ENCODE results near the gene BLOC1S6. TPM values are rescaled to one million over a fixed set of nuclear protein-coding genes. Genes with fewer than 3 reads are reported as not detected.
A peak's percentile ranks its signal among the peaks of the same experiment; 100 is the strongest.

BLOC1S6 gene
- total and polyA plus RNA-seq, 3 experiments from 2014 or later: 50.0 to 56.7 (median 50.9) TPM

DNA sequence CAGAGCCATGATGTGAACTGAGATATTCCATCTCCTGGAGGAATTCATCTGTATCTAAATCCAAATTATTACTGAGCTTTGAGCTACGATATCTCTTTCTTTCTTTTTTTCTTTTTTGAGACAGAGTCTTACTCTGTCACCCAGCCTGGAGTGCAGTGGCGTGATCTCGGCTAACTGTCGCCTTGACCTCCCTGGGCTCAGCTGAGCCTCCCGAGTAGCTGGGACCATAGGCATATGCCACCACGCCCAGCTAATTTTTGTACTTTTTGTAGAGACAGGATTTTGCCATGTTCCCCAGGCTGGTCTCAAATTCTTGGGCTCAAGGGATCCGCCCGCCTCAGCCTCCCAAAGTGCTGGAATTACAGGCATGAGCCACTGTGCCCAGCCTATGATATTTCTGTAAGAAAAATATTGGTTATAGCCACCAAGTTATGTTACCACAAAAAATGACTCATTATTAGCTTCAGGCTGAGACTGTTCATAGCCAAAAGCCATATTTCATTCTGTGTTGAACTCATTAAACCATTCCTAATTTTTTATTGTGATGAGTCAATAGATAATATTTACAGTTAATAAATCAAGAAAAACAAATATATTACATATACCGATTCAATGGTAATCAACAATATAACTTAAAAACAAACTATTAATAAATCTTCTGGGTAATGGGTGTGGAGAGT, 37.5 kb upstream of the BLOC1S6 start:
- no peaks in the 10 kb centered on the region for H3K9me3 ChIP-seq (ENCODE audit: low read length)
- no peaks in the 10 kb centered on the region for H3K4me1 Mint-ChIP-seq
- no peak overlapping the region for H3K4me3 ChIP-seq (ENCODE audit: low read length)
- H3K27me3 ChIP-seq (ENCODE audit: insufficient read depth, low read length, poor library complexity, severe bottlenecking): no peaks in the 10 kb centered on the region
- H3K27ac ChIP-seq (ENCODE audit: low read depth, low read length): no peak overlapping the region
- no peak overlapping the region for H3K4me3 Mint-ChIP-seq
- peak overlapping the region in 1 of 8 donors; percentile 26 for H3K27ac Mint-ChIP-seq
- H3K27me3 Mint-ChIP-seq: peaks cover 5 to 44% of the 10 kb centered on the region in 2 donors
- no peaks in the 10 kb centered on the region for H3K9me3 Mint-ChIP-seq
- no peaks in the 10 kb centered on the region for H3K36me3 ChIP-seq (ENCODE audit: insufficient read depth, low read length)
- ChIA-PET CTCF (no interaction called here), POLR2A (no interaction called here)
- DNase-seq: no peak
- no peaks in the 10 kb centered on the region for H3K36me3 Mint-ChIP-seq
- no peaks in the 10 kb centered on the region for H3K4me1 ChIP-seq (ENCODE audit: insufficient read depth, low read length)

DNA sequence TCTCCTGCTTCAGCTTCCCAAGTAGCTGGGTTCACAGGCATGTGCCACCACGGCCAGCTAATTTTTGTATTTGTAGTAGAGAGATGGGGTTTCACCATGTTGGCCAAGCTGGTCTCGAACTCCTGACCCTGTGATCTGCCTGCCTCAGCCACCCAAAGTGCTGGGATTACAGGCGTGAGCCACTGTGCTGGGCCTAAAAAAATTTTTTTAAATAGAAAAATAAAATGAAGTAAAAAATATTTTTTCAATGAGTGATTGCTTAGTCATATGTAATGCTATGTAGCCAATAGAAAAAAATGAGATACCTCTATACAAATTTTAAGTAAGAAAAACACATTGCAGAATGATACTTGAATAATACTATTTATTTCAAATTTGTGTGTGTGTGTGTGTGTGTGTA, 36.7 kb upstream of the BLOC1S6 start:
- CTCF ChIA-PET: no interaction called here

DNA sequence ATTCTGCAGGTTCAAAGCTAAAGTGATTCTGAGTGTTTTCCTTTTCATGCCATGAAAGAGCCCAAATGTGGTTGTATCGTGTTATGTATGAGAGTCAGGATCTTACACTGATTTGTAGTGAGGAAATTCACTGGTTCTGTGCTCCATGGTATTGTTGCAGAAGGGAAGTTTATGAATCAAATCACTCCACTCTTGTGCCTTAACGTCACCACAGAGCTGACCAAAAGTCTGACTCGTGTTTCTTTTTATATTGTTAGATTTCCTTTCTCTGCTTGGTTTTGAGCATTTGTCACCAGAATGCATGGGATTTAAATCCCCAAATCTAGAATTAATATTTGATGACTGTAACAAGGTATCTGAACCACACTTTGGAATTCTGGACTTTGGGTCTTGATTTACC, 35.5 kb upstream of the BLOC1S6 start:
- no peak for DNase-seq
- CTCF ChIA-PET: no interaction called here
- no peaks in the 10 kb centered on the region for H3K9me3 Mint-ChIP-seq
- no peaks in the 10 kb centered on the region for H3K27me3 ChIP-seq (ENCODE audit: insufficient read depth, low read length, poor library complexity, severe bottlenecking)
- POLR2A ChIA-PET: no interaction called here
- no peak overlapping the region for H3K27ac Mint-ChIP-seq
- no peaks in the 10 kb centered on the region for H3K36me3 ChIP-seq (ENCODE audit: insufficient read depth, low read length)
- no peaks in the 10 kb centered on the region for H3K9me3 ChIP-seq (ENCODE audit: low read length)
- no peaks in the 10 kb centered on the region for H3K4me1 Mint-ChIP-seq
- H3K27me3 Mint-ChIP-seq: peaks cover 9 to 53% of the 10 kb centered on the region in 2 donors
- H3K27ac ChIP-seq (ENCODE audit: low read depth, low read length): no peak overlapping the region
- H3K4me3 ChIP-seq (ENCODE audit: low read length): no peak overlapping the region
- no peak overlapping the region for H3K4me3 Mint-ChIP-seq
- H3K4me1 ChIP-seq (ENCODE audit: insufficient read depth, low read length): no peaks in the 10 kb centered on the region
- no peaks in the 10 kb centered on the region for H3K36me3 Mint-ChIP-seq

More for the DNA sequence above, 36.7 kb upstream of the BLOC1S6 start:
- Mint-ChIP-seq H3K36me3 (no peaks in the 10 kb centered on the region), H3K27me3 (peaks cover 6 to 49% of the 10 kb centered on the region in 2 donors), H3K4me3 (no peak overlapping the region), H3K27ac (no peak overlapping the region), H3K4me1 (no peaks in the 10 kb centered on the region), H3K9me3 (no peaks in the 10 kb centered on the region)
- H3K9me3 ChIP-seq (ENCODE audit: low read length): no peaks in the 10 kb centered on the region
- H3K4me3 ChIP-seq (ENCODE audit: low read length): no peak overlapping the region
- POLR2A ChIA-PET: no interaction called here
- no peaks in the 10 kb centered on the region for H3K36me3 ChIP-seq (ENCODE audit: insufficient read depth, low read length)
- H3K27ac ChIP-seq (ENCODE audit: low read depth, low read length): no peak overlapping the region
- DNase-seq: no peak
- H3K4me1 ChIP-seq (ENCODE audit: insufficient read depth, low read length): no peaks in the 10 kb centered on the region
- no peaks in the 10 kb centered on the region for H3K27me3 ChIP-seq (ENCODE audit: insufficient read depth, low read length, poor library complexity, severe bottlenecking)

DNA sequence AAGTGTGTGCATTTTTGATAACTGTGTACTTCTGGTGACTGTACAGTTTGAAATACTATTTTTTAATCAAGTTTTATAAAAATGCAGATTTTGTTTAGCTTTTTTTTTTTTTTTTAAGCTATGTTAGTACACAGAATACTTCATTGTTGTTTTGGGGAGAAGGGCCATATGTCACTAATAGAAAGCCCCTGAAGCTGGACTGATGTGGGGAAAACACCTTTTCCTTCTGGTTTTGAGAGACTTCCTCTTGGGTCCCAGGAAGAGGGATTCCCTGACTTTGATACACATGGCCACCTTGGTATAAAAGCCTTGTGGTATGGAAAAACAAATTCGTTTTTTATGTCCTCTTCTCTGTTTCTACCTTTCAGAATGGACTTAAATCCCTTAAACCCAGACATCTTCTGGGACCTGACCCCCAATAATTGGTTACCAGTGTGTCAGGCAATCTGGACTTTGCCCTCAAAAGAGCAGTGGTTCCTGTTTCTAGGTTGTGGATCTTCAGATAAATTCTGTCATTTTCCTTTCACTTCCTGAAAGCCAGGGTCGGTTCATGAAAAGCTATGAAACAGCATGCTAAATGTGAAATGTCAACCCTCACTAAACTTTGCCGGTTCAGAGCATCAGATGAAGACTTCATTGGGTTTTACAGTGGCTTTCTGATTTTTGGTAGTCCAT, 31.1 kb upstream of the BLOC1S6 start:
- Mint-ChIP-seq H3K27ac (no peak overlapping the region), H3K27me3 (peaks cover 9 to 58% of the 10 kb centered on the region in 2 donors), H3K9me3 (no peaks in the 10 kb centered on the region), H3K36me3 (no peaks in the 10 kb centered on the region), H3K4me1 (no peaks in the 10 kb centered on the region), H3K4me3 (no peak overlapping the region)
- no peaks in the 10 kb centered on the region for H3K9me3 ChIP-seq (ENCODE audit: low read length)
- no peaks in the 10 kb centered on the region for H3K36me3 ChIP-seq (ENCODE audit: insufficient read depth, low read length)
- ChIA-PET POLR2A (no interaction called here), CTCF (no interaction called here)
- H3K27me3 ChIP-seq (ENCODE audit: insufficient read depth, low read length, poor library complexity, severe bottlenecking): no peaks in the 10 kb centered on the region
- no peak overlapping the region for H3K4me3 ChIP-seq (ENCODE audit: low read length)
- no peak overlapping the region for H3K27ac ChIP-seq (ENCODE audit: low read depth, low read length)
- DNase-seq: no peak
- no peaks in the 10 kb centered on the region for H3K4me1 ChIP-seq (ENCODE audit: insufficient read depth, low read length)

DNA sequence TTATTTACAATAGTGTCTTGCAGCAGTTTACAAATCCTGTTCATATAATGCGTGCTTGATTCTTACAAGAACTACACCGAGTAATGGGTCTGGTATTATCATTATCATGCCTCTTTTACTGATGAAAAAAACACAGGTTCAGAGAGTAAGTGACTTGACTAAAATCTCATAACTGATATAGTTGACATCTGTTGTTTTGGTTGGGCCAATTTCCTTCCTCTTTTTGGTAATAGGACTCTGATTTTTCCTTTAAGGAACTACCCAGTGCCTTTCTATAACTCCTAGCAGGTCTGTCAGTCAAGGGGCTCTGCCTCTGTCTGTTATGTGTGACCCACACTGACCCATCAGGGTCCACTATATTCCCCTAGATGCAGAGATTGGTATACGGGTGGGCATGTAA, 14.6 kb upstream of the BLOC1S6 start:
- no peak overlapping the region for H3K27ac Mint-ChIP-seq
- Histone ChIP-seq H3K27me3 (ENCODE audit: insufficient read depth, low read length, poor library complexity, severe bottlenecking) (peaks cover 4% of the 10 kb centered on the region), H3K9me3 (ENCODE audit: low read length) (no peaks in the 10 kb centered on the region), H3K4me3 (ENCODE audit: low read length) (no peak overlapping the region), H3K4me1 (ENCODE audit: insufficient read depth, low read length) (no peaks in the 10 kb centered on the region), H3K36me3 (ENCODE audit: insufficient read depth, low read length) (no peaks in the 10 kb centered on the region), H3K27ac (ENCODE audit: low read depth, low read length) (no peak overlapping the region)
- no peaks in the 10 kb centered on the region for H3K4me1 Mint-ChIP-seq
- H3K9me3 Mint-ChIP-seq: peaks cover 0 to 2% (median 0%) of the 10 kb centered on the region in 5 donors
- peaks cover 18 to 44% of the 10 kb centered on the region in 2 donors for H3K27me3 Mint-ChIP-seq
- no peak for DNase-seq
- ChIA-PET CTCF (no interaction called here), POLR2A (no interaction called here)
- H3K36me3 Mint-ChIP-seq: no peaks in the 10 kb centered on the region
- H3K4me3 Mint-ChIP-seq: no peak overlapping the region

DNA sequence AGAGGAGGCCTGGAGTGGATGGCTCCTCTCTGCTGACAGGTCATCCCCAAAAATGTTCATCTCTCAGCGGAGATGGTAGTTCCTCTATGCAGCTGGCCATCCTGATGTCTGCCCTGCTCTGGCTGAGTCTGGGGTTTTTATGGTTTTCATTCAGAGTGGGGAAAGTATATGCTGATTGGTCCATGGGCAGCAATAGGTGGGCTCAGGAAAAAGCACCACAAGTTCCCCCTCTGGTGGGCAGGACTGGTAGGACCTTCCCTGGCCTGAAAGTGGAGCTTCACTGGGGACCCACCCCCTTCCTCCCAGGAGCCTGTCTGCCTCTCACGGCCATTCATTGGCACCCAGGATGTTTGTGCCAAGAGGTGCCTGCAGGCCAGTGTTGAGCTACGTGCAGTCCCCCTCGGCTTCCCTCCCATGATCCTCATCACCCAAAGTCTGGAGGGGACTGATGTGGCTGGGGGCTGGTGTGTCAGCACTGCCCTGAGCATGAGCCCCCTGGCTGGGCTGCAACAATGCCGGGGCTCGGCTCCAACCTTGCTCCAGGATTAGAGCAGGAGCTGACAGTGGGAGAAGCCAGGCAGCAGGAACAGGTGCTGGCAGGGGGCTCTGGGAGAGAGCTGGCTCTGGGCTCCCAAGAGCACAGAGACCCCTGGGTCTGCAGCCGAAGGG, 13.1 kb upstream of the BLOC1S6 start:
- Histone ChIP-seq H3K27ac (ENCODE audit: low read depth, low read length) (no peak overlapping the region), H3K27me3 (ENCODE audit: insufficient read depth, low read length, poor library complexity, severe bottlenecking) (peaks cover 4% of the 10 kb centered on the region), H3K36me3 (ENCODE audit: insufficient read depth, low read length) (no peaks in the 10 kb centered on the region), H3K9me3 (ENCODE audit: low read length) (no peaks in the 10 kb centered on the region), H3K4me3 (ENCODE audit: low read length) (no peak overlapping the region), H3K4me1 (ENCODE audit: insufficient read depth, low read length) (no peaks in the 10 kb centered on the region)
- ChIA-PET POLR2A (no interaction called here), CTCF (interaction anchor here (0.6 to 1.3 kb wide), 2 partner anchors 11 to 60 kb away, joined by 3 to 4 read pairs; no protein-coding TSS in a partner anchor)
- Mint-ChIP-seq H3K27ac (no peak overlapping the region), H3K4me3 (no peak overlapping the region), H3K4me1 (no peaks in the 10 kb centered on the region), H3K9me3 (peaks cover 0 to 2% (median 0%) of the 10 kb centered on the region in 5 donors), H3K36me3 (no peaks in the 10 kb centered on the region), H3K27me3 (peaks cover 18 to 44% of the 10 kb centered on the region in 2 donors)
- no peak for DNase-seq

DNA sequence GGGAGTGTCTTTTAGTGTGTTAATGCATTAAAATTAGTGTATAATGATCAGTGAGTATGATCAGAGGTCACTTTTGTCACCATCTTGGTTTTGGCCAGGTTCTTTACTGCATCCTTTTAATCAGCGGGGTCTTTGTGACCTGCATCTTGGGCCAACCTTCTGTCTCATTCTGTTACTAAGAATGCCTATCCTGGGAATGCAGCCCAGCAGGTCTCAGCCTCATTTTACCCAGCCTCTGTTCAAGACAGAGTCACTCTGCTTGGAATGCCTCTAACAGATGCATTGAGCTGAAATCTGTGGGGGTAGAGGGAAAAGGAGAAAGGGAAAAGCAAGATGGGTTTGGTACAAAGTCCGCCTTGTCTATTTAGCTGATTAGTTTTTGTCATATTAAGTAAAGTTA, 5.3 kb upstream of the BLOC1S6 start:
- Mint-ChIP-seq H3K27ac (no peak overlapping the region), H3K4me1 (peaks cover 11 to 17% (median 17%) of the 10 kb centered on the region in 3 donors)
- CTCF ChIA-PET: no interaction called here

More for the DNA sequence above, 5.3 kb upstream of the BLOC1S6 start:
- Mint-ChIP-seq H3K9me3 (no peaks in the 10 kb centered on the region), H3K36me3 (peaks cover 0 to 4% (median 0%) of the 10 kb centered on the region in 3 donors), H3K27me3 (peaks cover 7 to 23% of the 10 kb centered on the region in 2 donors), H3K4me3 (peak overlapping the region in 1 of 7 donors; percentile 21)
- H3K27me3 ChIP-seq (ENCODE audit: insufficient read depth, low read length, poor library complexity, severe bottlenecking): no peaks in the 10 kb centered on the region
- POLR2A ChIA-PET: no interaction called here
- H3K9me3 ChIP-seq (ENCODE audit: low read length): no peaks in the 10 kb centered on the region
- H3K27ac ChIP-seq (ENCODE audit: low read depth, low read length): no peak overlapping the region
- H3K36me3 ChIP-seq (ENCODE audit: insufficient read depth, low read length): no peaks in the 10 kb centered on the region
- H3K4me1 ChIP-seq (ENCODE audit: insufficient read depth, low read length): peaks cover 10% of the 10 kb centered on the region
- H3K4me3 ChIP-seq (ENCODE audit: low read length): no peak overlapping the region
- DNase-seq: no peak
